B cell (primary cell): ENCODE data around the gene STX4. TPM values are rescaled to one million over a fixed set of nuclear protein-coding genes. Genes with fewer than 3 reads are reported as not detected.
"Not testable (repeated sequence)": the region's sequence is repeated elsewhere in the genome, so short reads cannot be mapped to it uniquely, and the experiment has no call there.

Experiments used
- ATAC-seq: fragments of 200-7000 bp; cut with Tn5 transposase; one replicate; pipeline ENCODE4 v1.10.0; 2021; ENCODE audit warnings: low read depth, mild to moderate bottlenecking, moderate number of reproducible peaks, moderate library complexity
- CTCF ChIA-PET: fragments of 350-600 bp; sonication (Branson Sonifier 250); formaldehyde crosslinking; loops from one replicate; lab custom pipeline; 2021; ENCODE audit warnings: antibody characterized with exemption, inconsistent platforms; lab: Charles Lee
- POLR2A ChIA-PET: fragments of 350-600 bp; sonication (Branson Sonifier 250); formaldehyde crosslinking; loops from one replicate; lab custom pipeline; 2021; ENCODE audit warnings: antibody characterized with exemption; lab: Charles Lee
- DNase-seq: peaks from one replicate; pipeline ENCODE4 v3.0.0; 2013
- H2AFZ ChIP-seq: 2 replicates; pipeline ENCODE4 v1.6.1; 2012; ENCODE audit warnings: mild to moderate bottlenecking, low read depth, low read length; ENCODE audit not compliant: insufficient read depth, poor library complexity, severe bottlenecking
- H3K27ac ChIP-seq, 2 donors: 1 replicate in 1 of 2; 2 replicates in 1 of 2; pipeline ENCODE4 v1.5.1; 2012 to 2013; ENCODE audit warnings: low read length in 2 of 2, mild to moderate bottlenecking in 2 of 2, moderate library complexity in 1 of 2
- H3K27me3 ChIP-seq, 4 experiments: fragments of 200-600 bp in 1 of 4; sonication (generic) in 1 of 4; replicated peaks in 1 of 4; 1 replicate in 2 of 4; 2 replicates in 2 of 4; pipeline versions ENCODE4 v1.6.1 to v1.7.0; 2013 to 2016; ENCODE audit warnings: low read length in 3 of 4, mild to moderate bottlenecking in 2 of 4, mixed read lengths in 1 of 4, moderate library complexity in 1 of 4; ENCODE audit not compliant: insufficient read depth in 4 of 4, control insufficient read depth in 3 of 4; ENCODE audit errors: control extremely low read depth in 1 of 4
- H3K36me3 ChIP-seq, 2 experiments: replicated peaks in 1 of 2; 1 replicate in 1 of 2; 2 replicates in 1 of 2; pipeline versions ENCODE4 v1.6.1 to v1.7.1; 2013; ENCODE audit warnings: low read length in 1 of 2; ENCODE audit not compliant: insufficient read depth in 2 of 2, control insufficient read depth in 1 of 2; ENCODE audit errors: control extremely low read depth in 1 of 2, extremely low read depth in 1 of 2
- H3K4me1 ChIP-seq, 2 donors: fragments of 200-600 bp in 1 of 2; sonication (generic) in 1 of 2; 1 replicate in 1 of 2; 2 replicates in 1 of 2; pipeline versions ENCODE4 v1.5.1 to v1.6.1; 2013 to 2017; ENCODE audit warnings: low read length in 2 of 2; ENCODE audit not compliant: control insufficient read depth in 2 of 2, insufficient read depth in 2 of 2
- H3K4me2 ChIP-seq: replicated peaks from 2 replicates; pipeline ENCODE3; 2012; ENCODE audit warnings: mild to moderate bottlenecking, low read depth, low read length; ENCODE audit not compliant: poor library complexity, severe bottlenecking
- H3K4me3 ChIP-seq, 5 experiments: fragments of 200-600 bp in 1 of 5; sonication (generic) in 1 of 5; 1 replicate in 3 of 5; 2 replicates in 2 of 5; pipeline versions ENCODE4 v1.5.1 to v1.7.0; 2011 to 2016; ENCODE audit warnings: low read length in 4 of 5, mild to moderate bottlenecking in 4 of 5, low read depth in 2 of 5, control low read depth in 1 of 5, moderate library complexity in 1 of 5; ENCODE audit not compliant: insufficient read depth in 1 of 5; ENCODE audit errors: control extremely low read depth in 1 of 5, extremely low read depth in 1 of 5
- H3K79me2 ChIP-seq: fragments of 200-600 bp; sonication (generic); one replicate; pipeline ENCODE4 v1.6.0; 2016; ENCODE audit warnings: low read length; ENCODE audit not compliant: control insufficient read depth, insufficient read depth
- H3K9ac ChIP-seq: fragments of 200-600 bp; sonication (generic); 2 replicates; pipeline ENCODE4 v1.6.1; 2017; ENCODE audit warnings: mild to moderate bottlenecking, low read length, moderate library complexity
- H3K9me3 ChIP-seq, 3 donors: one replicate each; pipeline versions ENCODE4 v1.6.1 to v1.7.1; 2013; ENCODE audit warnings: low read length in 2 of 3; ENCODE audit not compliant: control insufficient read depth in 2 of 3, insufficient read depth in 1 of 3; ENCODE audit errors: control extremely low read depth in 1 of 3
- H4K20me1 ChIP-seq: 2 replicates; pipeline ENCODE4 v1.6.0; 2012; ENCODE audit warnings: mild to moderate bottlenecking, low read length; ENCODE audit not compliant: insufficient read depth, control insufficient read depth, poor library complexity, severe bottlenecking
- H3K27ac Mint-ChIP-seq: one replicate; pipeline ENCODE4 v1.8.0; 2021; ENCODE audit warnings: mixed read lengths
- H3K27me3 Mint-ChIP-seq: one replicate; pipeline ENCODE4 v1.8.0; 2021; ENCODE audit warnings: mixed read lengths
- H3K4me1 Mint-ChIP-seq: one replicate; pipeline ENCODE4 v1.8.0; 2021; ENCODE audit warnings: mixed read lengths
- H3K4me3 Mint-ChIP-seq: one replicate; pipeline ENCODE4 v1.8.0; 2021; ENCODE audit warnings: mixed read lengths
- H3K9me3 Mint-ChIP-seq: one replicate; pipeline ENCODE4 v1.8.0; 2022; ENCODE audit warnings: mixed read lengths; ENCODE audit not compliant: insufficient read depth
- WGBS: methylation state at CpG from one replicate; pipeline ENCODE4 v1.1.5; 2013; ENCODE audit warnings: missing lambda C conversion rate; ENCODE audit not compliant: insufficient coverage; 5-methylcytosine and 5-hydroxymethylcytosine counted together
- intact Hi-C: fragments of 100-400 bp; cut with micrococcal nuclease; formaldehyde crosslinking; loops from one replicate; pipeline ENCODE4 v1.10.0; 2022
- polyA plus RNA-seq: library from polyadenylated mRNA; depleted of rRNA; stranded (reverse); fragments of >200 nt; gene quantifications from 2 replicates; pipeline ENCODE4 v1.2.3, GENCODE V29; 2012
- total RNA-seq, 2 donors: library from RNA; stranded (reverse); fragments of 120-200 nt in 1 of 2; gene quantifications; 1 replicate in 1 of 2; 2 replicates in 1 of 2; pipeline versions ENCODE4 v1.2.3 to v1.2.4, GENCODE V29; 2013 to 2022

The STX4 gene
- total and polyA plus RNA-seq, 2 donors (not counting 1 experiment from before 2014, with no cell fraction given), result 120 to 133 TPM

DNA sequence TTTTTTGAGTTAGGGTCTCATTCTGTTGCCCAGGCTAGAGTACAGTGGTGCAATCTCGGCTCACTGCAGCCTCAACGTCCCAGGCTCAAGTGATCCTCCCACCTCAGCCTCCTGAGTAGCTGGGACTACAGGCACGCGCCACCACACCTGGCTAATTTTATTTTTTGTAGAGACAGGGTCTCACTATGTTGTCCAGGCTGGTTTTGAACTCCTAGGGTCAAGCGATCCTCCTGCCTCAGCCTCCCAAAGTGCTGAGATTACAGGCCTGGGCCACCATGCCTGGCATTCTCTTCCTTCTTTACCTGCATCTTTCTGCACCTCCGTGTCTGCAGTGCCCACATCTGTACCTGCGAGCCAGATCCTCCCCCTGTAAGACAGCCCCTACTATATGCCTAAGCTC lies 21.5 kb upstream of the STX4 start:
- intact Hi-C loops, H3K79me2 ChIP-seq, H3K27ac ChIP-seq, H3K4me1 ChIP-seq, H2AFZ ChIP-seq, H3K9ac ChIP-seq, H3K4me3 ChIP-seq, H3K4me2 ChIP-seq, H3K27ac Mint-ChIP-seq, DNase-seq, H3K36me3 ChIP-seq, POLR2A ChIA-PET, H3K9me3 Mint-ChIP-seq, H4K20me1 ChIP-seq, ATAC-seq: not testable (repeated sequence)
- 99% methylated on average over 6 of the region's 7 CpGs for WGBS
- Histone ChIP-seq H3K27me3 (peaks cover 0 to 40% (median 18%) of the 10 kb centered on the region in 4 experiments), H3K9me3 (peaks cover 0 to 14% (median 0%) of the 10 kb centered on the region in 3 donors)
- Mint-ChIP-seq H3K4me1 (peaks cover 20% of the 10 kb centered on the region), H3K4me3 (peak overlapping the region; percentile 67), H3K27me3 (peaks cover 36% of the 10 kb centered on the region)
- CTCF ChIA-PET, result interaction anchor here (0.7 kb wide), 1 partner anchor 25 kb away, joined by 5 read pairs; no protein-coding TSS in a partner anchor

- intact Hi-C loops, H3K4me2 ChIP-seq, H3K4me3 ChIP-seq, H3K9me3 Mint-ChIP-seq, H4K20me1 ChIP-seq, CTCF ChIA-PET, H3K36me3 ChIP-seq, POLR2A ChIA-PET, H3K4me3 Mint-ChIP-seq, H3K27ac ChIP-seq, H3K4me1 ChIP-seq, H3K27ac Mint-ChIP-seq, H2AFZ ChIP-seq, H3K79me2 ChIP-seq, DNase-seq, ATAC-seq, H3K9ac ChIP-seq: not testable (repeated sequence)
- peaks cover 0 to 40% (median 16%) of the 10 kb centered on the region in 4 experiments for H3K27me3 ChIP-seq
- Mint-ChIP-seq H3K27me3 (peaks cover 39% of the 10 kb centered on the region), H3K4me1 (peaks cover 20% of the 10 kb centered on the region)
- H3K9me3 ChIP-seq, result peaks cover 0 to 14% (median 0%) of the 10 kb centered on the region in 3 donors
Observed at GRCh38 chr16:31013292-31013691, 20.1 kb upstream of the STX4 start.
